ENCODE measurements around the gene ENPP7.

ENPP7 gene

DNA sequence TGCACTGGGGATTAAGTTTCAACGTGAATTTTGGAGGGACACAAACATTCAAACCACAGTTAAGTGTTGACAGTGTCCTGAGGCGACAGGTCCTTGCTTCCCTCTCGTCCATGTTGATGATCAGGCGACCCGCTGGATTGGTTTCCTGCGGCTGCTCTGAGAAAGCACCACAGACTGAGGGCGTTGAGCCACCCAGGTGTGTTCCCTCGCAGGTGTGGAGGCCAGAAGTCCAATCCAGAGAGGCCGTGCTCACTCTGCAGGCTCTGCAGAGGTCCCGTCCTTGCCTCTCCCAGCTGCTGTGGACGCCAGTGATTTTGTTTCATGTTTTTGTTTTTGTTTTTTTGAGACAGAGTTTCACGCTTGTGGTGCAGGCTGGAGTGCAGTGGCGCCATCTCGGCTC is 24.8 kb downstream of the ENPP7 start:
- Histone ChIP-seq H3K4me3 (ENCODE audit: low read length) (no peak overlapping the region), H3K79me2 (ENCODE audit: low read length) (no peaks in the 10 kb centered on the region), H4K20me1 (ENCODE audit: insufficient read depth, low read length) (no peaks in the 10 kb centered on the region), H3F3A (ENCODE audit: insufficient read depth, low read length) (no peaks in the 10 kb centered on the region), H3K9me3 (replicated peaks; ENCODE audit: insufficient read depth, low read length) (no peaks in the 10 kb centered on the region), H3K4me2 (ENCODE audit: low read depth, low read length) (no peak overlapping the region), H2AFZ (ENCODE audit: low read length) (no peak overlapping the region), H3K27ac (ENCODE audit: low read length) (no peak overlapping the region), H3K27me3 (replicated peaks; ENCODE audit: insufficient read depth, low read length) (peaks cover 82% of the 10 kb centered on the region), H3K36me3 (replicated peaks; ENCODE audit: insufficient read depth, low read length) (no peaks in the 10 kb centered on the region), H3K9me2 (replicated peaks; ENCODE audit: insufficient read depth, low read length) (no peaks in the 10 kb centered on the region), H3K4me1 (ENCODE audit: low read length) (no peaks in the 10 kb centered on the region), H3K9ac (ENCODE audit: low read length) (no peak overlapping the region)
- TF ChIP-seq EZH2phosphoT487 (IDR thresholded peaks at IDR 0.05; ENCODE audit: low read length) (no peak), EZH2 (optimal IDR thresholded peaks at IDR 0.05; ENCODE audit: low read depth, low read length) (no peak)
- TF ChIP-seq, protein P1, sequence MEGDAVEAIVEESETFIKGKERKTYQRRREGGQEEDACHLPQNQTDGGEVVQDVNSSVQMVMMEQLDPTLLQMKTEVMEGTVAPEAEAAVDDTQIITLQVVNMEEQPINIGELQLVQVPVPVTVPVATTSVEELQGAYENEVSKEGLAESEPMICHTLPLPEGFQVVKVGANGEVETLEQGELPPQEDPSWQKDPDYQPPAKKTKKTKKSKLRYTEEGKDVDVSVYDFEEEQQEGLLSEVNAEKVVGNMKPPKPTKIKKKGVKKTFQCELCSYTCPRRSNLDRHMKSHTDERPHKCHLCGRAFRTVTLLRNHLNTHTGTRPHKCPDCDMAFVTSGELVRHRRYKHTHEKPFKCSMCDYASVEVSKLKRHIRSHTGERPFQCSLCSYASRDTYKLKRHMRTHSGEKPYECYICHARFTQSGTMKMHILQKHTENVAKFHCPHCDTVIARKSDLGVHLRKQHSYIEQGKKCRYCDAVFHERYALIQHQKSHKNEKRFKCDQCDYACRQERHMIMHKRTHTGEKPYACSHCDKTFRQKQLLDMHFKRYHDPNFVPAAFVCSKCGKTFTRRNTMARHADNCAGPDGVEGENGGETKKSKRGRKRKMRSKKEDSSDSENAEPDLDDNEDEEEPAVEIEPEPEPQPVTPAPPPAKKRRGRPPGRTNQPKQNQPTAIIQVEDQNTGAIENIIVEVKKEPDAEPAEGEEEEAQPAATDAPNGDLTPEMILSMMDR (IDR thresholded peaks at IDR 0.05; ENCODE audit: low read length): no peak
- DNase-seq: no peak

- Histone ChIP-seq H3K79me2 (ENCODE audit: low read length) (no peaks in the 10 kb centered on the region), H3K4me2 (ENCODE audit: low read depth, low read length) (no peak overlapping the region), H3K27ac (ENCODE audit: low read length) (no peak overlapping the region), H2AFZ (ENCODE audit: low read length) (no peak overlapping the region), H3F3A (ENCODE audit: insufficient read depth, low read length) (no peaks in the 10 kb centered on the region), H3K4me3 (ENCODE audit: low read length) (no peak overlapping the region), H3K27me3 (replicated peaks; ENCODE audit: insufficient read depth, low read length) (peaks cover 71% of the 10 kb centered on the region), H3K9me3 (replicated peaks; ENCODE audit: insufficient read depth, low read length) (no peaks in the 10 kb centered on the region), H3K9me2 (replicated peaks; ENCODE audit: insufficient read depth, low read length) (no peaks in the 10 kb centered on the region), H3K4me1 (ENCODE audit: low read length) (no peaks in the 10 kb centered on the region), H4K20me1 (ENCODE audit: insufficient read depth, low read length) (no peaks in the 10 kb centered on the region), H3K9ac (ENCODE audit: low read length) (no peak overlapping the region), H3K36me3 (replicated peaks; ENCODE audit: insufficient read depth, low read length) (no peaks in the 10 kb centered on the region)
- TF ChIP-seq, protein P1 (IDR thresholded peaks at IDR 0.05; ENCODE audit: low read length): no peak
- no peak for TF ChIP-seq EZH2 (optimal IDR thresholded peaks at IDR 0.05; ENCODE audit: low read depth, low read length)
- TF ChIP-seq EZH2phosphoT487 (IDR thresholded peaks at IDR 0.05; ENCODE audit: low read length): no peak
- no peak for DNase-seq
These were observed 26.5 kb downstream of the ENPP7 start for GRCh38 chr17:79757140-79757745.

GRCh38 chr17:79758271-79758670 is 27.5 kb downstream of the ENPP7 start:
- H3K9ac ChIP-seq (ENCODE audit: low read length): no peak overlapping the region
- H3K4me1 ChIP-seq (ENCODE audit: low read length): no peaks in the 10 kb centered on the region
- no peaks in the 10 kb centered on the region for H3K79me2 ChIP-seq (ENCODE audit: low read length)
- no peak for TF ChIP-seq EZH2phosphoT487 (IDR thresholded peaks at IDR 0.05; ENCODE audit: low read length)
- TF ChIP-seq, protein P1 (IDR thresholded peaks at IDR 0.05; ENCODE audit: low read length): no peak
- no peak for TF ChIP-seq EZH2 (optimal IDR thresholded peaks at IDR 0.05; ENCODE audit: low read depth, low read length)
- H3K9me3 ChIP-seq (replicated peaks; ENCODE audit: insufficient read depth, low read length): no peaks in the 10 kb centered on the region
- H4K20me1 ChIP-seq (ENCODE audit: insufficient read depth, low read length): no peaks in the 10 kb centered on the region
- H2AFZ ChIP-seq (ENCODE audit: low read length): no peak overlapping the region
- H3K27ac ChIP-seq (ENCODE audit: low read length): no peak overlapping the region
- no peaks in the 10 kb centered on the region for H3K36me3 ChIP-seq (replicated peaks; ENCODE audit: insufficient read depth, low read length)
- DNase-seq: no peak
- no peaks in the 10 kb centered on the region for H3K9me2 ChIP-seq (replicated peaks; ENCODE audit: insufficient read depth, low read length)
- H3K4me3 ChIP-seq (ENCODE audit: low read length): no peak overlapping the region
- peaks cover 71% of the 10 kb centered on the region for H3K27me3 ChIP-seq (replicated peaks; ENCODE audit: insufficient read depth, low read length)
- H3K4me2 ChIP-seq (ENCODE audit: low read depth, low read length): no peak overlapping the region
- H3F3A ChIP-seq (ENCODE audit: insufficient read depth, low read length): no peaks in the 10 kb centered on the region
